Hippocampal formation (tissue), 2 donors: ENCODE data around the gene SARS2.
A peak's percentile ranks its signal among the peaks of the same experiment; 100 is the strongest.
"Not testable (repeated sequence)": the region's sequence is repeated elsewhere in the genome, so short reads cannot be mapped to it uniquely, and the experiment has no call there.

Source experiments
- DNase-seq, 2 donors: peaks; one replicate each; lab custom pipeline; 2025; lab: John Stamatoyannopoulos, UW

Gene SARS2, protein sequence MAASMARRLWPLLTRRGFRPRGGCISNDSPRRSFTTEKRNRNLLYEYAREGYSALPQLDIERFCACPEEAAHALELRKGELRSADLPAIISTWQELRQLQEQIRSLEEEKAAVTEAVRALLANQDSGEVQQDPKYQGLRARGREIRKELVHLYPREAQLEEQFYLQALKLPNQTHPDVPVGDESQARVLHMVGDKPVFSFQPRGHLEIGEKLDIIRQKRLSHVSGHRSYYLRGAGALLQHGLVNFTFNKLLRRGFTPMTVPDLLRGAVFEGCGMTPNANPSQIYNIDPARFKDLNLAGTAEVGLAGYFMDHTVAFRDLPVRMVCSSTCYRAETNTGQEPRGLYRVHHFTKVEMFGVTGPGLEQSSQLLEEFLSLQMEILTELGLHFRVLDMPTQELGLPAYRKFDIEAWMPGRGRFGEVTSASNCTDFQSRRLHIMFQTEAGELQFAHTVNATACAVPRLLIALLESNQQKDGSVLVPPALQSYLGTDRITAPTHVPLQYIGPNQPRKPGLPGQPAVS

DNA sequence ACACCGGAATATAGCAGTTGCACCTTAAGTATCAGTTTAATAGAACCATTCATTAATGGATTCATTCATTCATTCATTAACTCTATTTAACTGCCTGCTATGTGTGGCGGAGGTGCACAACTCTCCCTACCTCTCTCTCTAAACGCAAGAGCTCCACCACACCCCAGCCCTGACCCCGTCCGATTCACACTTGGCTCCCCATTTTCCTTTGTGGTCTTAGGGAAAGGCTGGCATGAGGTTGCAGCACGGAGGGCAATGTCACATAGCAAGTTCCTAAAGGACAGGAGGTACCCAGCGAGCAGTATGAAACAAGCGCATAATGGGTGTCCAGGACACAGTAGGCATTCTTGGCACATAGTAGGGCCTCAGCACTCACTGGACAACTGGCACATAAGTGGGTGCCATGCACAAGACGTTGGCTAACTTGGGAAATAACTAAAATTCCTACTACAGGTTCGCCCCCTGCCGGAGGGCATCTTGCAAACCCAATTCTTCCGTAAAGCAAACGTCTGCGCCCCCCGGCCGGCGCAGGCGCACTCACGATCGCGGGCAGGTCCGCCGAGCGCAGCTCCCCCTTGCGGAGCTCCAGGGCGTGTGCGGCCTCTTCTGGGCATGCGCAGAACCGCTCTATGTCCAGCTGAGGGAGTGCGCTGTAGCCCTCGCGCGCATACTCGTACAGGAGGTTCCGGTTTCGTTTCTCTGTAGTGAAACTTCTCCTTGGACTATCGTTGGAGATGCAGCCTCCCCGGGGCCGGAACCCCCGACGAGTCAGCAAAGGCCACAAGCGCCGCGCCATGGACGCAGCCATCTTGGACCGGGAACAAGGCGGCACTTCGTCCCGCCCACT is at the start of gene SARS2:
TSS of gene SARS2 (minus strand) at position 835 of the 847 bp plus-strand sequence. CDS start at position 808, 27 bp downstream.
- peak; percentile 95 to 98 for DNase-seq

DNA sequence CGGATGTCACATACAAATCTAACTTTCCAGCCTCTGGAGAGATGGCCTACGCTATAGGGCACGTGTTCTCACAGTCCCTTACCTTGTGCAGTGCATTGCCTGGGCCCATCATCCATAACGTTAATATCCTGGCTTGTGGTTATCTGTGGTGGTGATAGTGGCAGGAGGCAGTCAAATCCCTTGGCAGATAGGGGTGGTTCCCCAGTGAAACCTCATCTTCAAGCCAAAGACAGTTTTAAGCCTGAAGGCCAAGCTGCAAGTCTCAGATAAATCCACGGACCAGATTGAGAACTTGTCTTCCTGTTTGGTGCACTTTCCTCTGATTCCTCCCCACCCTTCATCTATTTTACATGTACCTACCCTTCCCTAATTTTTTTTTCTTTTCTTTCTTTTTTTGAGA is 49.2 kb upstream of the SARS2 start:
- DNase-seq, result no peak

DNA sequence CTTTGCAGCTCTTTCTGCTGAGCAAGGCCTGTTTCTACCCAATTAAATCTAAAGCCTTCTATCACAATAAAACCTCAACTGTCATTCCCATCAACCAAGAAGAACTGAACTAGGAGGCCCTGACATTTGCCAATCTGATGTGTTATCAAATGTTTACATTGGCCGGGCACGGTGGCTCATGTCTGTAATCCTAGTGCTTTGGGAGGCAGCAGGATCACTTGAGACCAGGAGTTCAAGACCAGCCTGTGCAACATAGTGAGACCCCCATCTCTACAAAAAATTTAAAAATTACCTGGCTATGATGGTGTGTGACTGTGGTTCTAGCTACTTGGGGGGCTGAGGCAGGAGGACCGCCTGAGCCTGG is 47.7 kb upstream of the SARS2 start:
- DNase-seq, result no peak

DNA sequence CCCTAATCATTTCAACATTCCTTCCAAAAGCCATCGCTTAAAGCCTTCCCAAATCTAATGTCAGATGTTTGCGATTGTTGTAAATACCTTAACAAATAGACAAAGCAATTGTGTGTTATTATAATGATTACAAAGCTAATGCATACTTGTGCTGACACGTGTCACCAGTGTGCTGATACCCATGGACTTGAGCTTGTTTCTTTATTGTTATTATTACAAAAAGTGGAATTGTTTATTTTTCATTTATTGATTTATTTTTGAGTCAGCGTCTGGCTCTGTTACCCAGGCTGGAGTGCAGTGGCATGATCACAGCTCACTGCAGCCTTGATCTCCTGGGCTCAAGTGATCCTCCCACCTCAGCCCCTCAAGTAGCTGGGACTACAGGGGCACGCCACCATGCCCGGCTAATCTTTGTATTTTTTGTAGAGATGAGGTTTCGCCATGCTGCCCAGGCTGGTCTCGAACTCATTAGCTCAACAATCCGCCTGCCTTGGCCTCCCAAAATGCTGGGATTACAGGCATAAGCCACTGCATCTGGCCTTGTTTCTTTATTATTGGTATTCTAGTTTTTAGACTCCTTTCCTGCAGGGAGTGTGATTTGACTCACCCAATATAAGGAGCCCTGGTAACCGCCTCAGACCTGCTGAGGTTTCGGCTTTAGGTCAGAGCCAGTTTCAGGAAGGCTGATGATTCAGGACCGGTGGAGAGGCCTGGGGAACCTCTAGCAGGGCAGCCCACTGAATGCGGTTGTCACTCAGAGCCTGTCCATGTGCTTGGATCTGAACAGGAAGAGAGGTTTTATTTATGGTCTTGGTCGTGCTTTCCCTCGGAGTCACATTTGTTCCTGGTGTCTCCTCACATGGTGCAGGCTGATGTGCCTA is 47.1 kb upstream of the SARS2 start:
- no peak for DNase-seq

DNA sequence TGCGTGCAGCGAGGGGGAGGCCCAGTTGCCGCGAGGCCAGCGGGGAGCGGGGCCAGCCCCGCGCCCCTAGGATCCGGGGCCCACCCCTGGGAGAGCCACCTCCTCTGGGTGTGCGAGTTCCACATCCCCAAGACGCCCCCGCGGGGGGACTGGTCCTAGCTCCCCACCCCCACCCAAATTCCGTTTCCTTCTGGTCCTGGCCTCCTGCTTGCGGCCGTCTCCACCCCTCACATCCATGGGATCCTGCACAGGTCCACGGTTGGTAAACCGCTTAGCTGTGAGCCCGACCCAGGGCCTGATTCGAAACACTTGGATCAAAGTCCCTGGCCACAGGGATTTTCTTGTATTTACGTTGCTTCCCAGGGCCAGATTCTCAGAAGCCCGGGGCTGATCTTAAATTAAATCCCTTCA is 45.3 kb upstream of the SARS2 start:
- no peak for DNase-seq

DNA sequence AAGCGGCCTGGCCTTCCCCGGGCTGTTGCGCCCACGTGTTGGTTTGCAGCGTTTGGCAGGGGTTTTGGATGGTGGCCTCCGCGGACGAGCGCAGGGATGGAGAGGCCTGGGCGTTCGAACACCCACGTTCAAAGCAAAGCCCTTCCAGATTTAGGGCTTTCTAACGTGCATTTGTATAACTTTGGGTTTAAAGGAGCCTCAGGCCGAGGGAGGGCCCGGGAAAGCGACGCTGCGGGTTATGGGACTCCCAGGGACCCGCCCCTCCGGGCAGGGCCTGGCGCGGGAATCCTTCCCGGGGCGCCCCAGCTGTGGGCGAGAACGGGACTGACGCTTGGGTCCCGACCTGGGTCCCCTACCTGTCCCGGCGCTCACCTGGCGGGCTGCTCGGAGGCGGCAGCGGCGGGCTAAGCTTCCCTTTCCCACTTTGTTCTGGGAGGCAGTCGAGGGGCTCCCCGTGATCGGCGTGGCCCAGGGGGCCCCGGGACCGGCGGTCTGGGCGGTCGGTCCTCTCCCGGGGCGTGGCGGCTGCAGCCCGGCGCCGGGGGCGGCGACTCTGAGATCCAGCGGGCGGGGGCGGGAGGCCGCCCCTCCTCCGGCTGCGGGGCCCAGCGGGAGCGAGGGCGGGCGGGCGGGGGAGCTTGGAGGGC is 44.8 kb upstream of the SARS2 start, which contains the start of gene FBXO17:
TSS of gene FBXO17 (minus strand) at position 529 of the 647 bp plus-strand sequence. CDS start 25,423 bp downstream, outside the sequence.
- DNase-seq, result peak; percentile 19 to 25

DNA sequence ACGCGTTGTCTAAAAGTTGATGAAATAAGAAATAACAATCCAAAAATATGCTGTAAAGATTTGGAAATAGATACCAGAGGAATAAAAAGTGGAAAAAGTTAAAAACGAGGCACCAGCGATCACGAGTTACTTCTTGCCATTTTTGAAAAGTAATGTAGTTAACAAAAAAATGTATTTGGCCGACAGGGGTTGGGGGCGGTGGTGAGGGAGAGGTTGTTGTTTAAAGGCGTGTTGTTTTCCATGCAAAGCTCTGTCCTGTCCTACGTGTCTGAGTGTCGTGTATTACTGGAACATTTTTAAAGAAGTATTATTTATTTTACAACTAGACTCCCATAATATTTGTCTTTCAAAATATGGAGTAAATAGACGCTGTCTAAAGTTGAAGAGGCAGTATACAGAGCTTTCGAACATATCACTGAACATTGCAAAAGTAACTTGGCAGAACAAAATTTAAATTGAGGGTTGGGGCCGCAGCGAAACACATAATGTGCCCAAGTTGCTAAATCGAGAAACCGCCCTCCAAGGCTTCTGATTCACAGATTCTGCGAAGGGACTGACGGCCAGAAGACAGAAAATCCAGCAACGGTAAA is 44.2 kb upstream of the SARS2 start:
- no peak for DNase-seq

DNA sequence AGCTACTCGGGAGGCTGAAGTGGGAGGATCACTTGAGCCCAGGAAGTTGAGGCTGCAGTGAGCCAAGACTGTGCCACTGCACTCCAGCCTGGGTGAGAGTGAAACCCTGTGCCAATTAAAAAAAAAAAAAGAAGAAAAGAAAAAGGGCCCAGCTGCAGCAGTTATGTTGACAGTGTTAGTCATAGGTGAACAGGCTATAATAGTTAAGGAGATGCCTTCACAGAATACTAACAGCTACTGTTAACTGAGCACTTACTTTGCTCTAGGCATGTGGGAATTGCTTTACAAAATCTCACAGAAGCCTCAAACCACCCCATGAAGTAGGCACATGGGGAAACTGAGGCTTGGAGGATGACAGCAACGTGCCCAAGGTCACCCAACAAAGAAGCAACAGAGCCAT is 41.1 kb upstream of the SARS2 start:
- no peak for DNase-seq

DNA sequence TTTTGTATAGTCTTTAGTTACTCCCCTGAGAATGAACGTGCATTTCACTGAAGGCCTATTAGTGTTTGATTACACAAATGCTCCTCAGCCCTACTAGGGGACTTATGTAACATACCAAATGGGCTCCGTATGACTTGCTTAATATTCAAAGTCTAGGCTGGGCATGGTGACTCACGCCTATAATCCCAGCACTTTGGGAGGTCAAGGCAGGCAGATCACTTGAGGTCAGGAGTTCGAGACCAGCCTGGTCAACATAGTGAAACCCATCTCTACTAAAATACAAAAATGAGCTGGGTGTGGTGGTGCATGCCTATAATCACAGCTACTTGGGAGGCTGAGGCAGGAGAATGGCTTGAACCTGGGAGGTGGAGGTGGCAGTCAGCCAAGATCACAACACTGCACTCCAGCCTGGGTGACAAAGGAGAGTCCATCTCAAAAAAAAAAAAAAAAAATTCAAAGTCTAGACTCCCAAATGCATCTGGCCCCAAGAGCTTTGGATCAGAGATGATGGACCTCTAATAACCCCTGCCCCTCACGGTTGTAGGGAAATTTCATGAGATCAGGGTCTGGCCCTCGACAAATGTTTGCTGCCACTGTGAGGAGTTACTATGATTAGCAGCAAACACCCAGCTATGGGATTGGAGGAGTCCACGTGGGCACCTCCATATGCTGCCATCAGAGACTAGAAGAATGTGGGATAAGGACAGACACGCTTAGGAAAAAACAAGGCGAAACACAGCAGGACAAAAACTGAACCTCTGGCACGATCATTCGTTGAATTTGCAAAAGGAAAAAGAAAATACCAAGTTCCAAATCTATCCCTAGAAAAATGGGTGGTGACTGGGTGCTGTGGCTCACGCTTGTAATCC is 40.3 kb upstream of the SARS2 start:
- DNase-seq, result peak in 1 of 2 donors; percentile 9

DNA sequence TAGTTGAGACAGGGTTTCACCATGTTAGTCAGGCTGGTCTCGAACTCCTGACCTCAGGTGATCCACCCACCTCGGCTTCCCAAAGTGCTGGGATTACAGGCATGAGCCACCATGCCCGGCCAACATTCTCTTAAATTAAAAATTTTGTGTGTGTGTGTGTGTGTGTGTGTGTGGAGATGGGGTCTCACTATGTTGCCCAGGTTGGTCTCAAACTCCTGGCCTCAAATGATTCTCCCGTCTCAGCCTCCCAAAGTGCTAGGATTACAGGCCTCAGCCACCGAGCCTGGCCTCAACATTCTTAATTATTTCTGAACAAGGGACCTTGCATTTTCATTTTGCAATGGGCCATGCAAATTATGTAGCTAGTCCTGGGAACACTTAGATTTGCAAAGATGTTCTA is 35.6 kb upstream of the SARS2 start:
- not testable (repeated sequence) for DNase-seq

DNA sequence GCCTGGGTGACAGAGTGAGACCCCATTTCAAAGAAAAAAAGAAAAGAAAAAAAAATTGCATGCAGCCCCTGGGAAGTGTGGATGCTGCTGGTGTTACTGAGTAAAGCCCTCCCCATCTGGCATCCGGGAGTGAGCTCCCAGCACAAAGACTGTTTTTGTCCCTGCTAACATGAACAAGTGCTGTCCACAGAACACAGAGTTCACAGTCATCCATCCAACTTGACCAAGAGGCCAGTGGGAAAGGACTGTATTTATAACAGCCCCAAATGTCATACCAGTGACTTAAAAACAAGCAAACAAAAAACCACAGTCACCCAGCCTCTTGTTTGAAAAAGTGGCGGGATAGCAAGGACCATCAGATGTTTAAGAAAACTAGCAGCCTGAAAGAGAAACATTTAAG is 34.2 kb upstream of the SARS2 start:
- DNase-seq, result no peak

DNA sequence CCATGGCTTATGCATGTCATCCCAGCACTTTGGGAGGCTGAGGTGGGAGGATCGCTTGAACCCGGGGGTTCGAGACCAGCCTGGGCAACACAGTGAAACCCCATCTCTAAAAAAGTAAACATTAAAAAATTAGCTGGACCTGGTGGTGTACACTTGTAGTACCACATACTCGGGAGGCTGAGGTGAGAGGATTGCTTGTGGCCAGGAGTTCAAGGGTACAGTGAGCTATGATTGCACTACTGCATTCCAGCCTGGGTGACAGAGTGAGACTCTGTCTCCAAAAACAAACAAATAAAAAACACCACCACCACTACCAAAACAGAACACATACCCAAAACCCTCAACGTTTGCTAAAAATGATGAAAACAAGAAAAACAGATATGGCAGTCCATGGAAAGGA is 29.1 kb upstream of the SARS2 start:
- no peak for DNase-seq

DNA sequence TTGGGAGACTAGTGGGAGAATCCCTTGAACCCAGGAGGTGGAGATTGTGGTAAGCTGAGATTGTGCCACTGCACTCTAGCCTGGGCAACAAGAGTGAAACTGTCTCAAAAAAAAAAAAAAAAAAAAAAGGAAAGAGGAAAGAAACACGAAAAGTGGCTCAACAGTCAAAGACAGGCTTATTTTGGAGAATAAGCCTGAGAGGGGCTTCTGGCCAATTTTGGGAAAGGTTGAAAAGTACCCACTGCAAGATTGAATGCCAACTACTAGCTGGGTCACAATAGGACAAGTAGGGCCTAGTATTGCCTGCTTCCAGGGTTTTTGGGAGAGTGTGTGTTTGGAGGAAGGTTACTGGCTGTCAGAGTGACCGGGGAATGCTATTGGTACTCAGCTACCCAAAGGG is 27.7 kb upstream of the SARS2 start:
- no peak for DNase-seq

DNA sequence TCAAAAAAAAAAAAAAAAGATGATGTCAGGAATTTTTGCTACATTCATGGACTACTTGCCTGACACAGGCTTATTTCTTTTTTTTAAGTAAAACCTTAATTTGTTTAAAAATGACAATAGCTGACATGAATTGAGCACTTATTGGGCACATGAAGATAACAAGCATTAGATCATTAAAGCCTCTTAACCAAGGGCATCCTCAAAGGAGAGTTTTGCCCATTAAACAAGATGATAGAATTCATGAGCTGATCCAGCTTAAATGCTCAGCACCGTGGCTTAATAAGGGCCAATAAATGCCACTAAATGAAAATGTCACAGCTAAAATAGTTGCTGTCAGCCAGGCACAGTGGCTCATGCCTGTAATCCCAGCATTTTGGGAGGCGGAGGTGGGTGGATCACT is 25.7 kb upstream of the SARS2 start:
- no peak for DNase-seq

DNA sequence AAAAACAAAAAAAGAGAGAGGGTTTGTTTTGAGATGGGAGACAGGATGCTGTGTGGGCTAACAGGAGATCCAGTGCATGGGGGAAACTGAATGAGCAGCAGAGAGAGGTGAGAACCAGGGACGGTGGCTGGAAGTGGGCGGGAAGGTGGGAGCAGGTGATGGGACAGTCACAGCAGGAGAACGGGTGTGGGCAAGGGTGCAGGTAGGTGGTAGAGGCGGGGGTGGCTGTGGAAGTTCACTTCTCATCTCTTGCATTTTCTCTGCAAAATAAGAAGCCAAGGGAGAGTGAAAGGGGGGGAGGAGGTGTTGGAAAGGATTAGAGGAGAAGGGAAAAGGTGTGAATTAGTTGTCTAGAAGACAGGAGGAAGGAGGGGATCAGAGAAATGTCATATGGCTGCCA is 23.1 kb upstream of the SARS2 start:
- DNase-seq, result no peak

DNA sequence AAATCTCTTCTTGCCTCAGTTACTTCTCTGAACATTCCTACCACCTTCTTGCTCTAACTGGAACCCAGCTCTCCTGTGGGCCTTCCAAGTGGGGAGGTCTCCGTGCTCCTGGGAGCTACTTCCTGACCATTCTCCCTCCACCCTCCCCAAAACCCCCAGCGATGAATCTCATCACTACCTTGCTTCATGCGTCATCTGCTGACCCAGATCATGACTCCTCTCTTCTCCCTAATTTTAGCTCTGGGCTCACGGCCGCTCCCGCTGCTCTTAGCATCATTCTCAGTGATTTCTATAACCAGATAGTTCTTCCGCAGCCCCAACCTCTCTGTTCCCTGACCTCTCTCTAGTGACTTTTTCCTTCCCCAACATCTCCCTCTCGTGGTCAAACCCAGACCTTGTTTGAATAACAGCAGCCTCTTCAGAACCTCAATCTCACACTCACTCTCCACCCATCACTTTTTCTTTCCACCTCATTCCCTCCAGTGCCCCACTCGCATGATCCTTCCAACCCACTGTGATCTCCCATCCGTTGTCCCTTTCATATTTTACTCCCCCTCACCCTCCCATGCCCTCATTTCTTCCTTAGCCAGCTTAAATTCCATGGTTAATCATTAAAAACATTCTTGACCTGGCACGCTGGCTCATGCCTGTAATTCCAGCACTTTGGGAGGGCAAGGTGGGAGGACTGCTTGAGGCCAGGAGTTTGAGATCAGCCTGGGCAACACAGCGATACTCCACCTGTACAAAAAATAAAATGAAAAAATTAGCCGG is 22.0 kb upstream of the SARS2 start:
- no peak for DNase-seq

DNA sequence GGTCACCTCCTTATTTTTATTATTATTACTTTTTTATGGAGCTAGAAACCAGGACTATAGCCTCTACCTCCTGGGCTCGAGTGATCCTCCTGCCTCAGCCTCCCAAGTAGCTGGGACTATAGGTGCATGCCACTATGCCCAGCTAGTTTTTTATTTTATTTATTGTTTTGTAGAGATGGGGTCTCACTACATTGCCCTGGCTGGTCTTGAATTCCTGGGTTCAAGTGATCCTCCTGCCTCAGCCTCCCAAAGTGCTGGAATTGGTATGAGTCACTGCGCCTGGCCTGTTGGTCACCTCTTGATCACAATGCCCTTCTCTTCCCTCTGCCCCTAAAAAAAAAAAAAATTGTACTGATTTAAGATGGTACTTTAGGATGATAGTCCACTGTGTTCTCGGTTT is 20.6 kb upstream of the SARS2 start:
- no peak for DNase-seq

DNA sequence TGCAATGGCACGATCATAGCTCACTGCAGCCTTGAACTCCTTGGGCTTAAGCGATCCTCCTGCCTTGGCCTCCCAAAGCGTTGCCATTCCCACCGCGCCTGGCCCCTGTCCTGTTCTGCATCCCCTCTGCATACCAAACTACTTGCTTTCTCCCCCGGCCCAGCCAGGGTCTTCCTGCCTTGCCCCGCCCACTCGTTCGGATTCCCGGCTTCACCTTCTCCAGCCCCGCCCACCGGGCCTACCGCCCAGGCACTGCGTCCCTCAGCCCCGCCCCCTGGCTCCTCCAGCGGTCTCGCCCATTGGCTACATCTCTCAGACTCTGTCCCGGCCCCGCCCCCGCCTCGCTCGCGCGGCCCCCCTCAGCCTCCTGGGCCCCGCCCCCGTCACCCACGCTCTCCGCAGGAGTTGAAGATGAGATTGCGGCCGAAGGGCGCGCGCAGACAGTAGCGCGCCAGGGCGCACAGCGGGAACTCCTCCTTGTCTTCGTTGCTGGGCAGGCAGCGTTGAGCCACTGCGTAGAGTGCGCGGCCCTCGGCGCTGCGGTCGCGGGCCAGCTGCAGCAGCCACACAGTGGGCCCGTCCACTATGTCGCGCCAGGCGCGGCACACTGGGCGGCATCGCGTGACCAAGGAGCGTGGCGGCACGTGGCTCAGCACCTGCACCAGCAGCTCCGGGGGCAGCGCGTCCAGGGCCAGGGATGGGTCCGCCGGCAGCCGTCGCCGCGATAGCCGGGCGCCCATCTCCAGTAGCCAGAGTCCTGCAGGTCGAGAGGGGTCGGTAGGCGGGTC is 19.2 kb upstream of the SARS2 start:
- DNase-seq, result peak; percentile 78 to 80
